HepG2 (cell line): ENCODE measurements around the gene SYT13. TPM values are rescaled to one million over a fixed set of nuclear protein-coding genes. Genes with fewer than 3 reads are reported as not detected.

ENCODE experiments used
- ATAC-seq: fragments of 200-7000 bp; cut with Tn5 transposase; 3 replicates; pipeline ENCODE4 v1.9.1; 2020; ENCODE audit warnings: mild to moderate bottlenecking, moderate library complexity
- BruUV-seq: library from RNA; stranded (reverse); fragments of 400-500 nt; replicated peaks from 2 replicates; lab custom pipeline; 2021; lab: Mats Ljungman, UMichigan
- CTCF ChIA-PET: fragments of 300-600 bp; formaldehyde crosslinking; extraction: SDS; loops from one replicate; lab custom pipeline; 2021; ENCODE audit warnings: low total read pairs, inconsistent platforms, low intra/inter-chr PET ratio; lab: Yijun Ruan, JAX
- POLR2A ChIA-PET: fragments of 350-600 bp; sonication (Branson Sonifier 250); formaldehyde crosslinking; loops from one replicate; lab custom pipeline; 2020; ENCODE audit warnings: antibody characterized with exemption, inconsistent platforms; lab: Yijun Ruan, JAX
- DNase-seq: peaks from one replicate; pipeline ENCODE4 v3.0.0-alpha.2; 2015; ENCODE audit warnings: low spot score
- FAIRE-seq: peaks from 3 replicates; lab custom pipeline; 2011; peaks lifted over from hg19 to GRCh38; lab: Jason Lieb, UNC
- H2AFZ ChIP-seq: one replicate; pipeline ENCODE4 v1.6.1; 2011; ENCODE audit warnings: low read length, inconsistent platforms
- H3K27ac ChIP-seq: fragments of 300-600 bp; 3 replicates; pipeline ENCODE4 v1.8.0; 2011; ENCODE audit warnings: mixed run types, mild to moderate bottlenecking, mixed read lengths, low read length, inconsistent platforms; ENCODE audit not compliant: insufficient read depth; ENCODE audit errors: extremely low read length
- H3K27me3 ChIP-seq, 2 experiments: fragments of 200-600 bp in 1 of 2; 2 replicates in 1 of 2; 3 replicates in 1 of 2; pipeline versions ENCODE4 v1.6.0 to v1.8.0; 2011; ENCODE audit warnings: low read length in 2 of 2, mild to moderate bottlenecking in 2 of 2, moderate library complexity in 2 of 2, inconsistent platforms in 1 of 2; ENCODE audit not compliant: insufficient read depth in 2 of 2, control insufficient read depth in 1 of 2
- H3K36me3 ChIP-seq, 2 experiments: fragments of 200-600 bp in 1 of 2; replicated peaks in 1 of 2; 2 replicates in 1 of 2; 3 replicates in 1 of 2; pipeline versions ENCODE4 v1.5.1 to v1.8.0; 2011; ENCODE audit warnings: low read length in 2 of 2, inconsistent platforms in 1 of 2; ENCODE audit not compliant: insufficient read depth in 2 of 2, control insufficient read depth in 1 of 2
- H3K4me1 ChIP-seq: 2 replicates; pipeline ENCODE4 v1.5.1; 2012; ENCODE audit warnings: low read length, inconsistent platforms; ENCODE audit not compliant: insufficient read depth
- H3K4me2 ChIP-seq: 2 replicates; pipeline ENCODE4 v1.6.0; 2011; ENCODE audit warnings: low read depth, low read length, inconsistent platforms
- H3K4me3 ChIP-seq, 3 experiments: fragments of 200-600 bp in 1 of 3; sonication (generic), shearing (Covaris generic) in 1 of 3; replicated peaks in 1 of 3; 2 replicates each; pipeline ENCODE4 v1.5.1; 2011 to 2016; ENCODE audit warnings: low read length in 3 of 3, inconsistent platforms in 2 of 3, low read depth in 2 of 3, mild to moderate bottlenecking in 2 of 3, control low read depth in 1 of 3, mixed read lengths in 1 of 3; ENCODE audit not compliant: insufficient read depth in 1 of 3
- H3K79me2 ChIP-seq: one replicate; pipeline ENCODE4 v1.6.1; 2011; ENCODE audit warnings: low read length, inconsistent platforms; ENCODE audit not compliant: insufficient read depth
- H3K9ac ChIP-seq: 2 replicates; pipeline ENCODE4 v1.6.0; 2011; ENCODE audit warnings: mild to moderate bottlenecking, low read depth, low read length, inconsistent platforms; ENCODE audit not compliant: insufficient read depth
- H3K9me3 ChIP-seq: 2 replicates; pipeline ENCODE4 v1.5.1; 2012; ENCODE audit warnings: mild to moderate bottlenecking, low read length
- H4K20me1 ChIP-seq: 2 replicates; pipeline ENCODE4 v1.6.0; 2011; ENCODE audit warnings: inconsistent platforms, mild to moderate bottlenecking, low read length, moderate library complexity; ENCODE audit not compliant: insufficient read depth
- ATAD3A ChIP-seq: sonication (generic); formaldehyde crosslinking; IDR thresholded peaks from 2 replicates; pipeline ENCODE4 v1.4.0; 2020; ENCODE audit warnings: missing genetic modification reagents
- CEBPZ ChIP-seq: IDR thresholded peaks from 2 replicates; pipeline ENCODE4 v1.6.1; 2012; ENCODE audit warnings: low read length, improper control_type of control experiment
- DMTF1 ChIP-seq: sonication (generic); formaldehyde crosslinking; IDR thresholded peaks from 2 replicates; pipeline ENCODE4 v1.4.0; 2020; ENCODE audit warnings: mild to moderate bottlenecking, missing genetic modification reagents
- HIC2 ChIP-seq: sonication (generic); formaldehyde crosslinking; IDR thresholded peaks from 2 replicates; pipeline ENCODE4 v1.9.0; 2022; ENCODE audit warnings: low read depth, missing genetic modification reagents
- MXD4 ChIP-seq: IDR thresholded peaks from 2 replicates; pipeline ENCODE4 v1.6.1; 2016; ENCODE audit warnings: mild to moderate bottlenecking, missing biosample characterization, missing genetic modification reagents
- RNF2 ChIP-seq: fragments of 450-650 bp; conservative IDR thresholded peaks from 2 replicates; pipeline ENCODE4 v1.6.1; 2016; ENCODE audit warnings: low read depth
- SNAPC4 ChIP-seq: sonication (generic); formaldehyde crosslinking; IDR thresholded peaks from 2 replicates; pipeline ENCODE4 v1.4.0; 2020; ENCODE audit warnings: mild to moderate bottlenecking, missing genetic modification reagents
- ZFP36L1 ChIP-seq: sonication (generic); formaldehyde crosslinking; IDR thresholded peaks from 2 replicates; pipeline ENCODE4 v1.8.0; 2022; ENCODE audit warnings: mild to moderate bottlenecking, missing genetic modification reagents, moderate library complexity
- ZFP41 ChIP-seq: sonication (generic); formaldehyde crosslinking; IDR thresholded peaks from 2 replicates; pipeline ENCODE4 v1.4.0; 2020; ENCODE audit warnings: mild to moderate bottlenecking, missing genetic modification reagents, borderline replicate concordance
- ZNF17 ChIP-seq: sonication (generic); formaldehyde crosslinking; IDR thresholded peaks from 2 replicates; pipeline ENCODE4 v1.5.0; 2020; ENCODE audit warnings: mild to moderate bottlenecking, missing genetic modification reagents
- ZNF205 ChIP-seq: IDR thresholded peaks from 2 replicates; pipeline ENCODE4 v1.6.1; 2018; ENCODE audit warnings: missing biosample characterization, missing genetic modification reagents
- WGBS: methylation state at CpG from one replicate; pipeline ENCODE4 v1.1.6; 2017; ENCODE audit warnings: low lambda C conversion rate; 5-methylcytosine and 5-hydroxymethylcytosine counted together
- in situ Hi-C: cut with HindIII; loops from 2 replicates; pipeline ENCODE4 v1.10.0; 2017; ENCODE audit warnings: low pct_unique_long_range_greater_than_20kb; ENCODE audit not compliant: extremely low pct_ligation_motif_present
- intact Hi-C: fragments of 100-400 bp; cut with micrococcal nuclease; formaldehyde crosslinking; loops from one replicate; pipeline ENCODE4 v1.10.0; 2022; ENCODE audit not compliant: unreplicated experiment
- polyA plus RNA-seq, 8 experiments: library from polyadenylated mRNA; depleted of rRNA in 3 of 8; stranded (reverse) in 7 of 8; unstranded in 1 of 8; fragments of >200 nt; fragmentation: Illumina TruSeq in 4 of 8; extraction: Trizol in 4 of 8; gene quantifications; 2 replicates each; pipeline versions ENCODE4 v1.2.1 to v1.2.3, GENCODE V29; 2011 to 2016; ENCODE audit warnings: low read depth in 4 of 8, missing spikeins in 1 of 8, mixed read lengths in 1 of 8; ENCODE audit not compliant: insufficient read depth in 1 of 8
- total RNA-seq, 5 experiments: library from RNA; depleted of rRNA; stranded (reverse); fragments of >200 nt; fragmentation: Illumina TruSeq; extraction: Trizol; gene quantifications; 2 replicates each; pipeline ENCODE4 v1.2.3, GENCODE V29; 2016; ENCODE audit warnings: low read depth in 1 of 5

The SYT13 gene
- total and polyA plus RNA-seq, 2 of the 13 experiments (the other 11 are each of a cell fraction or from before 2014, with no cell fraction given) = 0.02 to 0.13 TPM

- no peak for ATAC-seq
- H3K9ac ChIP-seq = no peak overlapping the region
- intact Hi-C loops = no loop called here
- DNase-seq = no peak
- no peak overlapping the region for H2AFZ ChIP-seq
- H4K20me1 ChIP-seq = no peaks in the 10 kb centered on the region
- POLR2A ChIA-PET = no interaction called here
- H3K9me3 ChIP-seq = no peaks in the 10 kb centered on the region
- no peak overlapping the region for H3K27ac ChIP-seq
- CTCF ChIA-PET = no interaction called here
- no peaks in the 10 kb centered on the region for H3K36me3 ChIP-seq
- peaks cover 0 to 5% of the 10 kb centered on the region in 2 experiments; a peak in 2 of 5 replicates for H3K27me3 ChIP-seq
- in situ Hi-C loops = no loop called here
- FAIRE-seq = no peak
- H3K79me2 ChIP-seq = no peaks in the 10 kb centered on the region
- no TSS peak for BruUV-seq
- no peaks in the 10 kb centered on the region for H3K4me1 ChIP-seq
- no peak overlapping the region for H3K4me2 ChIP-seq
- 4% methylated on average over 4 of the region's 4 CpGs for WGBS
- no peak overlapping the region for H3K4me3 ChIP-seq
- TF ChIP-seq HIC2 (no peak), ZNF17 (CRISPR knock-in tag) (no peak), ZFP36L1 (CRISPR knock-in tag) (no peak), RNF2 (no peak), SNAPC4 (CRISPR knock-in tag) (no peak), ZFP41 (CRISPR knock-in tag) (no peak), DMTF1 (CRISPR knock-in tag) (no peak), CEBPZ (no peak), MXD4 (CRISPR knock-in tag) (no peak), ZNF205 (no peak), ATAD3A (CRISPR knock-in tag) (no peak)
These were observed 27.1 kb downstream of the SYT13 start for GRCh38 chr11:45258982-45259530.
